ENCODE data around the gene PGBD4. TPM values are rescaled to one million over a fixed set of nuclear protein-coding genes. Genes with fewer than 3 reads are reported as not detected.

The PGBD4 gene
- 1 to 10 TPM; 2.2 to 2.9 (median 2.7) TPM for total RNA-seq
- polyA plus RNA-seq = 1.5 TPM
- long read RNA-seq, donor 1, full-length matches to known transcripts = 7 of 7 reads
- long read RNA-seq, donor 1, partial matches to known transcripts = 0 of 7 reads
- long read RNA-seq, donor 1, other reads (novel, unspliced or antisense) = 0 of 7 reads
- long read RNA-seq, donor 2, partial matches to known transcripts = 0 of 1 reads
- long read RNA-seq, donor 2, other reads (novel, unspliced or antisense) = 1 of 1 reads
- long read RNA-seq, donor 3, full-length matches to known transcripts = 17 of 17 reads
- long read RNA-seq, donor 3, partial matches to known transcripts = 0 of 17 reads
- long read RNA-seq, donor 3, other reads (novel, unspliced or antisense) = 0 of 17 reads
- long read RNA-seq, donor 4, full-length matches to known transcripts = 4 of 4 reads
- long read RNA-seq, donor 4, partial matches to known transcripts = 0 of 4 reads
- long read RNA-seq, donor 4, other reads (novel, unspliced or antisense) = 0 of 4 reads

GRCh38 chr15:34101366-34102174, at the start of gene PGBD4, which contains the start of gene EMC7:
TSS of gene PGBD4 (plus strand) at chr15:34102083. CDS start at chr15:34102532, 449 bp downstream.
TSS of gene EMC7 (minus strand) at chr15:34101862. CDS start at chr15:34101839, 23 bp downstream.
- ATAC-seq (peak; percentile 100), DNase-seq (peak; percentile 99)
- H3K4me1 ChIP-seq (ENCODE audit: control insufficient read depth, insufficient read depth, low read length) = peaks cover 4% of the 10 kb centered on the region
- peak within 1 kb of the TSS; percentile 93 for H3K4me3 ChIP-seq (ENCODE audit: low read length)
- intact Hi-C loops (cut with DNase I) = loop anchor here in 2 of 4 donors (5.0 kb wide), 2 partner anchors 111 to 121 kb away; partner anchors contain the start of gene KATNBL1 (in 1 of the 2)
- H3K27me3 ChIP-seq (ENCODE audit: control insufficient read depth, insufficient read depth) = no peaks in the 10 kb centered on the region
- H3K27ac ChIP-seq (ENCODE audit: low read length) = peak within 1 kb of the TSS; percentile 94
- H3K9me3 ChIP-seq (ENCODE audit: control insufficient read depth, low read length) = no peaks in the 10 kb centered on the region
- WGBS = under 1% methylated on average over 48 of the region's 48 CpGs

- DNase-seq (no peak), ATAC-seq (no peak)
- Histone ChIP-seq H3K27ac (ENCODE audit: low read length) (no peak overlapping the region), H3K4me3 (ENCODE audit: low read length) (no peak overlapping the region), H3K27me3 (ENCODE audit: control insufficient read depth, insufficient read depth) (no peaks in the 10 kb centered on the region), H3K4me1 (ENCODE audit: control insufficient read depth, insufficient read depth, low read length) (no peaks in the 10 kb centered on the region), H3K9me3 (ENCODE audit: control insufficient read depth, low read length) (no peaks in the 10 kb centered on the region)
- intact Hi-C loops (cut with DNase I) = no loop called here
- WGBS = 92% methylated on average over 3 of the region's 3 CpGs
Measured at GRCh38 chr15:34054081-34054707, 47.7 kb upstream of the PGBD4 start.

DNA sequence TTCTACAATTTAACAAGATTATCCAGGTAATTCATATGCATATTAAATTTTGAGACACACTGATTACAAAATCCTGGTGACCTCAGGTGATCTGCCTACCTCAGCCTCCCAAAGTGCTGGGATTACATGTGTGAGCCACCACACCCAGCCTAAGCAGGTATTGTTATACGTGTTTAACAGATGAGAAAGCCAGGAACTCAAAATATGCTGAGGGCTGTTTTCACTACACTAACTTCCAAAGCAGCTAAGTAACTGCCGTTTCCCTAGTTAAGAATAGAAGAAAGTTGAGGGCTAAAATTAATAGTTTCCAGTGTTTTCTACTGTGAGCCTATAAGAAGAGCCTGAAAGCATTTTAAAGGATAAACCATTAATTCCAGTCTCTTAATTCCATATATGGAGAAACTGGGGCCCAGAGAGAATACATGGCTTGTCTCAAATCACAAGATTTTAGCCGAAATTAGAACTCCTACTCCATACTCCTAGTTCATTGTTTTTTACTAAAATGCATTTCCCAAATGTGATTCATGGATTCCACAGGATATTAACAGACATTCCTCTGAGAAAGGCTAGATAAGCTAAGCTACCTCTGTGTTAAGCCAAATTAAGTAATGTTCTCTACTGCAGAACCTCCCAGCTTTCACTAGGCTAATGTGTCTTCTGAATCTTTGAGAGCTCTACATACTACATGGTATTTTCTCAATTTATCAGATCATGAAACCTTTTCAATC, 45.9 kb upstream of the PGBD4 start:
- intact Hi-C loops (cut with DNase I) = no loop called here
- no peak overlapping the region for H3K4me3 ChIP-seq (ENCODE audit: low read length)
- no peak overlapping the region for H3K27ac ChIP-seq (ENCODE audit: low read length)
- H3K27me3 ChIP-seq (ENCODE audit: control insufficient read depth, insufficient read depth) = no peaks in the 10 kb centered on the region
- DNase-seq = no peak
- peak; percentile 61 to 94 for ATAC-seq
- no peaks in the 10 kb centered on the region for H3K4me1 ChIP-seq (ENCODE audit: control insufficient read depth, insufficient read depth, low read length)
- no peaks in the 10 kb centered on the region for H3K9me3 ChIP-seq (ENCODE audit: control insufficient read depth, low read length)
- 45% methylated on average over 3 of the region's 3 CpGs for WGBS

DNA sequence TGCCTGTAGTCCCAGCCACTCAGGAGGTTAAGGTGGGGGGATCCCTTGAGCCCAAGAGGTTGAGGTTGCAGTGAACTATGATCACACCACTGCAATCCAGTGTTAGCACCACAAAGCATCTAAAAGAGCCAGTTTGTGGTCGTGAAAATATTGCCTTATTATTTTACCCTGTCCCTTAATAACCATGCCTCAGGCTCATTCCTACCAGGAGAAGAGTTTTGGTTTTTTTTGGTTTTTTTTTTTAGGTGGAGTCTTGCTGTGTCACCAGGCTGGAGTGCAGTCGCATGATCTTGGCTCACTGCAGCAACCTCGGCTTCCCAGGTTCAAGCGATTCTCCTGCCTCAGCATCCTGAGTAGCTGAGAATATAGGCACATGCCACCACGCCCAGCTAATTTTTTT, 45.0 kb upstream of the PGBD4 start:
- H3K27ac ChIP-seq (ENCODE audit: low read length) = no peak overlapping the region
- 89% methylated on average over 5 of the region's 5 CpGs for WGBS

GRCh38 chr15:34059476-34059875, 42.4 kb upstream of the PGBD4 start:
- Histone ChIP-seq H3K9me3 (ENCODE audit: control insufficient read depth, low read length) (no peaks in the 10 kb centered on the region), H3K4me1 (ENCODE audit: control insufficient read depth, insufficient read depth, low read length) (no peaks in the 10 kb centered on the region), H3K27ac (ENCODE audit: low read length) (no peak overlapping the region), H3K4me3 (ENCODE audit: low read length) (no peak overlapping the region), H3K27me3 (ENCODE audit: control insufficient read depth, insufficient read depth) (no peaks in the 10 kb centered on the region)
- no peak for ATAC-seq
- 40% methylated on average over 2 of the region's 2 CpGs for WGBS
- DNase-seq = no peak
- intact Hi-C loops (cut with DNase I) = no loop called here

More for the DNA sequence above, 45.0 kb upstream of the PGBD4 start:
- no peaks in the 10 kb centered on the region for H3K27me3 ChIP-seq (ENCODE audit: control insufficient read depth, insufficient read depth)
- H3K4me3 ChIP-seq (ENCODE audit: low read length) = no peak overlapping the region
- no peak for DNase-seq
- intact Hi-C loops (cut with DNase I) = no loop called here
- no peak for ATAC-seq
- H3K4me1 ChIP-seq (ENCODE audit: control insufficient read depth, insufficient read depth, low read length) = no peaks in the 10 kb centered on the region
- H3K9me3 ChIP-seq (ENCODE audit: control insufficient read depth, low read length) = no peaks in the 10 kb centered on the region

DNA sequence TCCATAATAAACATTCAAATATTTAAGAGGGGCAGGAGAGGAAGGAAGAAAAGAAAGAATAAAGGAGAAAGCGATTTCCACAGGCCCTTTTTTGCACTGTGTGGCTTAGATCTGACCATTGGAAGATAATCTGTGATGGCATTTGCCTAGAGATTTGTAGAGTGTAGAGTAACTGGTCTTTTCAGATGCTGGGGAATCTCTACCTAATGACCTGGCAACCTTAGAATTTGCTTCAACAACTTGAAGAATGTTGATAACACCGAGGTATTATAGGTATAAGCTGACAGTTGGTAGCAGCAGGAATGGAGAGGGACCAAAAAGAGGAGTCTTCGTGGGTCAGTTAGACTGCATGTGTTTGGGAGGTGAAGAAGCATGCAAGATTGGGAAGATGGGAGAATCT, 41.9 kb upstream of the PGBD4 start:
- H3K27me3 ChIP-seq (ENCODE audit: control insufficient read depth, insufficient read depth) = no peaks in the 10 kb centered on the region
- no peaks in the 10 kb centered on the region for H3K4me1 ChIP-seq (ENCODE audit: control insufficient read depth, insufficient read depth, low read length)
- intact Hi-C loops (cut with DNase I) = loop anchor here in 2 of 4 donors (5.0 kb wide), 2 partner anchors 152 to 527 kb away; partner anchors contain the start of gene KATNBL1 (in 1 of the 2)
- ATAC-seq = no peak
- H3K4me3 ChIP-seq (ENCODE audit: low read length) = no peak overlapping the region
- no peak overlapping the region for H3K27ac ChIP-seq (ENCODE audit: low read length)
- H3K9me3 ChIP-seq (ENCODE audit: control insufficient read depth, low read length) = no peaks in the 10 kb centered on the region
- no peak for DNase-seq
- 67% methylated on average over 3 of the region's 3 CpGs for WGBS

DNA sequence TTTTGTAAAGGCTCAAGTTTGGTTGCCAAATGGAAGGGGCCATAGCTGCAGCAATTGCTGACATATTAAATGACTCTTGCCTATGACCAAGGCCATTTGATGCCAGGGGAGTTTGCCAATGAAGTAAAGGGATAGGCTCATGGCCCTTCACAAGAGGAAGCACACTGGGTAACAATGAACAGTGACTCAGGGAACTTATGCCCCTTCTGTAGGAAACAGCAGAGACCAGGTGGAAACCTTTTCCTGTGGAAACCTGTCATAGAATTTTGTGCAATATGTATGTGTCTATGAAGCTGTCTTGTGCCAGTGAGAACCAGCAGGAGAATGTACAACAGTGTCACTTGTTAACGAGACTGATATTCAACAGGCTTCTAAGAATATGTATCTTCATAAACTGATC, 37.4 kb upstream of the PGBD4 start:
- no peaks in the 10 kb centered on the region for H3K27me3 ChIP-seq (ENCODE audit: control insufficient read depth, insufficient read depth)
- H3K4me1 ChIP-seq (ENCODE audit: control insufficient read depth, insufficient read depth, low read length) = no peaks in the 10 kb centered on the region
- H3K4me3 ChIP-seq (ENCODE audit: low read length) = no peak overlapping the region
- intact Hi-C loops (cut with DNase I) = loop anchor here in 2 of 4 donors (2.0 to 5.0 kb wide), 3 partner anchors 144 to 523 kb away; partner anchors contain the start of gene KATNBL1 (in 1 of the 2)
- H3K9me3 ChIP-seq (ENCODE audit: control insufficient read depth, low read length) = no peaks in the 10 kb centered on the region
- DNase-seq (no peak), ATAC-seq (no peak)
- no peak overlapping the region for H3K27ac ChIP-seq (ENCODE audit: low read length)
- 0% methylated on average over 1 of the region's 1 CpG for WGBS

DNA sequence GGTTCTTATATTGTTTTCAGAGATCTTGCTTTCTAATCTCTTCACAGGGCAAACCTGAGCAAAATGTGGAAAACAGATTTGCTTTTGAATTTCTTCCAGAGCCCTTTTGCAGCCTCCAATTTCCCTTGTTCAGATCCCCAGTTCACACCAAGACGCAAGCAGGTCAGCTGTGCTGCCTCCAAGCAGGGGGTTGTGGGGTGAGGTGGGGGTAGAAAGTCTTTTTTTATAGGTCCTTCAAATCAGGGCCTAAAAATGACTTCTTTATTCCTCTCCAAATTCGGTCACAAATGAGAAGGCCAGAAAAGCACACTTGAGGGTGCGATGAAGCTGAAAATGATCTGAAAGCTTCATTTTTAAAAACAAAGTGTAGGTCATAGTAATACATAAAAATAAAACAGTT, 36.6 kb upstream of the PGBD4 start:
- 84% methylated on average over 3 of the region's 3 CpGs for WGBS
- H3K4me3 ChIP-seq (ENCODE audit: low read length) = no peak overlapping the region
- no peaks in the 10 kb centered on the region for H3K4me1 ChIP-seq (ENCODE audit: control insufficient read depth, insufficient read depth, low read length)
- intact Hi-C loops (cut with DNase I) = loop anchor here in 1 of 4 donors (2.0 kb wide), 1 partner anchor 144 kb away; no protein-coding TSS in a partner anchor
- no peaks in the 10 kb centered on the region for H3K9me3 ChIP-seq (ENCODE audit: control insufficient read depth, low read length)
- no peak for DNase-seq
- no peaks in the 10 kb centered on the region for H3K27me3 ChIP-seq (ENCODE audit: control insufficient read depth, insufficient read depth)
- ATAC-seq = no peak
- H3K27ac ChIP-seq (ENCODE audit: low read length) = no peak overlapping the region

DNA sequence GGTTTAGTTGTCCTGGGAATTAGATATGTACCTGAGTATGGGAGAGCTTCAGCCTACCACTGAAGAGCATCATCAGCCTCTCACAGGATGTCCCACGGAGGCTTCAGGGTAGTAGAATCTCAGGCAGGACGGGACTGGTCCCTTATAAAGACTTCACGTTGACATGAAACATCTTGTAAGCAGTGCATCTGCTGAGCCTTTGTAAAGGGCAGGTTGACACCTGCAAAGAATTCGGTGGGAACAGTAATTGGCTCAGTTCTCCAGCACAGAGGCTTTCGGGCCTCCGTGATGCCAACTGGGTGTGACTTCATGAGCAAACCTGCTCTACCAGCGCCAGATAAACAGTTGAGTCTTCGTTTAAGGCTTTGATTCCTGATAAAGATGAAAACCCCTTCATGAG, 35.9 kb upstream of the PGBD4 start:
- intact Hi-C loops (cut with DNase I) = loop anchor here in 1 of 4 donors (2.0 kb wide), 1 partner anchor 143 kb away; no protein-coding TSS in a partner anchor
- no peak for ATAC-seq

DNA sequence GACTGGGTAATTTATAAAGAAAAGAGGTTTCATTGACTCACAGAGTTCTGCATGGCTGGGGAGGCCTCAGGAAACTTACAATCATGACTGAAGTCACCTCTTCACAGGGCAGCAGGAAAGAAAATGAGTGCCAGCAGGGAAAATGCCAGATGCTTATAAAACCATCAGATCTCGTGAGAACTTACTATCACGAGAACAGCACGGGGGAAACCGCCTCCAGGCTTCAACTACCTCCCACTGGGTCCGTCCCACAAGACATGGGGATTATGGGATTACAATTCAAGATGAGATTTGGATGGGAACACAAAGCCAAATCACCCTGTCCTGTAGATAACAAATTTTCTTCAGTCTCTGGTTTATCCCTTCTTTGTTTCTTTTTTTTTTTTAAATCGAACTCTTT, 31.9 kb upstream of the PGBD4 start:
- Histone ChIP-seq H3K4me3 (ENCODE audit: low read length) (no peak overlapping the region), H3K27ac (ENCODE audit: low read length) (no peak overlapping the region), H3K27me3 (ENCODE audit: control insufficient read depth, insufficient read depth) (no peaks in the 10 kb centered on the region), H3K4me1 (ENCODE audit: control insufficient read depth, insufficient read depth, low read length) (no peaks in the 10 kb centered on the region), H3K9me3 (ENCODE audit: control insufficient read depth, low read length) (no peaks in the 10 kb centered on the region)
- no peak for ATAC-seq
- intact Hi-C loops (cut with DNase I) = no loop called here
- DNase-seq = no peak
- WGBS = 71% methylated on average over 6 of the region's 6 CpGs

More for the DNA sequence above, 35.9 kb upstream of the PGBD4 start:
- Histone ChIP-seq H3K9me3 (ENCODE audit: control insufficient read depth, low read length) (no peaks in the 10 kb centered on the region), H3K4me1 (ENCODE audit: control insufficient read depth, insufficient read depth, low read length) (no peaks in the 10 kb centered on the region), H3K27ac (ENCODE audit: low read length) (no peak overlapping the region), H3K27me3 (ENCODE audit: control insufficient read depth, insufficient read depth) (no peaks in the 10 kb centered on the region), H3K4me3 (ENCODE audit: low read length) (no peak overlapping the region)
- DNase-seq = no peak
- WGBS = 82% methylated on average over 8 of the region's 8 CpGs
